ENCODE results near the gene GPR26.
"Not testable (repeated sequence)": the region's sequence is repeated elsewhere in the genome, so short reads cannot be mapped to it uniquely, and the experiment has no call there.

Gene GPR26

DNA sequence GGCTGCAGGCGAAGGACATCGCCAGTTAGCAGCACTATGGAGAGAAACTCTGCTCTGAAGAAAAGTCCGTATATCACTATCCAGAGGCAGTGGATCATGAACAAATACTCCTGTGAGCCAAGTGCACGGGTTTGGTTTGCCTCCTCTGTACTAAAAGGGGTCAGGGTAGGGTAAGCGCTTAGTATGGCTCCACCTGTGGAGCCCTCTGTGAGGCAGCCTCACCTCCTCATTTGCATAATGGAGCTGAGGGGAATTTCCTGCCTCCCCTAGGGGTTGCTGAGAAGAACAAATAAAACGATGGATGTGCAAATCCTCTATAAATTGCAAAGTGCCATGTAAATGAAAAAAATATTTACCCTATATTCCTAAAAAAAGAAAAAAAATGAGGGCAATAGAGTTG lies 63.4 kb downstream of the GPR26 start:
- Histone ChIP-seq H3K36me3 (ENCODE audit: control insufficient read depth in 2 of 2, insufficient read depth in 2 of 2, low read length in 2 of 2) (no peaks in the 10 kb centered on the region), H3K9ac (ENCODE audit: low read length in 2 of 2) (no peak overlapping the region), H3K4me3 (ENCODE audit: low read length in 2 of 2) (no peak overlapping the region), H3K27me3 (ENCODE audit: control insufficient read depth in 1 of 2, insufficient read depth in 2 of 2, low read length in 2 of 2) (no peaks in the 10 kb centered on the region), H3K9me3 (ENCODE audit: control insufficient read depth in 2 of 2, low read length in 2 of 2) (no peaks in the 10 kb centered on the region), H3K27ac (ENCODE audit: low read length) (no peak overlapping the region), H3K4me1 (ENCODE audit: control insufficient read depth, insufficient read depth, low read length) (no peaks in the 10 kb centered on the region)

DNA sequence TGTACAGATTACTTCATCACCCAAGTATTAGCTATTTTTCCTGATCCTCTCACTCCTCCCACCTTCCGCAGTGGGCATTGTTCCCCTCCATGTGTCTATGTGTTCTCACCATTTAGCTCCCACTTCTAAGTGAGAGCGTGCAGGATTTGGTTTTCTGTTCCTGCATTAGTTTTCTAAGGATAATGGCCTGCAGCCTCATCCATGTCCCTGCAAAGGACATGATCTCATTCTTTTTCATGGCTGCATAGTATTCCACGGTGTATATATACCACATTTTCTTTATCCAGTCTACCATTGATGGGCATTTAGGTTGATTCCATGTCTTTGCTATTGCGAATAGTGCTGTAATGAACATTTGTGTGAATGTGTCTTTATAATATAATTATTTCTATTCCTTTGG lies 70.8 kb downstream of the GPR26 start:
- not testable (repeated sequence) for H3K9ac ChIP-seq (ENCODE audit: low read length in 2 of 2); H3K4me1 ChIP-seq (ENCODE audit: control insufficient read depth, insufficient read depth, low read length); H3K4me3 ChIP-seq (ENCODE audit: low read length in 2 of 2); H3K36me3 ChIP-seq (ENCODE audit: control insufficient read depth in 2 of 2, insufficient read depth in 2 of 2, low read length in 2 of 2); H3K27ac ChIP-seq (ENCODE audit: low read length); H3K27me3 ChIP-seq (ENCODE audit: control insufficient read depth in 1 of 2, insufficient read depth in 2 of 2, low read length in 2 of 2); H3K9me3 ChIP-seq (ENCODE audit: control insufficient read depth in 2 of 2, low read length in 2 of 2)

DNA sequence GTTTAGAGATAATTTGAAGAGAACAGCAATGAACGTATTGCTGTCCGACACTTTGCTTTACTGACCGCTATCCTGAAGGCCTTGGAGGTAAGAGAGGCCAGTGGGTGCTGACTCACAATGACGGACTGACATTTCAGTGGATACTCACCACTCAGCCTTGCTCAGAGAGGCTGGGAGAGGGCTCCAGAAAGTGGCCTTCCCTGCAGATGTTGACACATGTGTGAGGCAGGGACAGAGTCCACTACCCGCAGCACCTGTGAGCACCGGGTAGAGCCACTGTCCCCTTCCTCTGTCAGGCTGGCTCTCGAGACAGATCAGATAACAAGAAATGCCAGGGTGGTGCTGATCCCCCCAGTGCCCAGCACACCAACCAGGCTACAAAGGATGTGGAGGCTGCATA lies 75.0 kb downstream of the GPR26 start:
- Histone ChIP-seq H3K36me3 (ENCODE audit: control insufficient read depth in 2 of 2, insufficient read depth in 2 of 2, low read length in 2 of 2) (peaks cover 0 to under 1% of the 10 kb centered on the region in 2 donors), H3K4me1 (ENCODE audit: control insufficient read depth, insufficient read depth, low read length) (peaks cover 23% of the 10 kb centered on the region), H3K9me3 (ENCODE audit: control insufficient read depth in 2 of 2, low read length in 2 of 2) (no peaks in the 10 kb centered on the region), H3K4me3 (ENCODE audit: low read length in 2 of 2) (no peak overlapping the region), H3K27ac (ENCODE audit: low read length) (no peak overlapping the region), H3K9ac (ENCODE audit: low read length in 2 of 2) (no peak overlapping the region), H3K27me3 (ENCODE audit: control insufficient read depth in 1 of 2, insufficient read depth in 2 of 2, low read length in 2 of 2) (no peaks in the 10 kb centered on the region)

DNA sequence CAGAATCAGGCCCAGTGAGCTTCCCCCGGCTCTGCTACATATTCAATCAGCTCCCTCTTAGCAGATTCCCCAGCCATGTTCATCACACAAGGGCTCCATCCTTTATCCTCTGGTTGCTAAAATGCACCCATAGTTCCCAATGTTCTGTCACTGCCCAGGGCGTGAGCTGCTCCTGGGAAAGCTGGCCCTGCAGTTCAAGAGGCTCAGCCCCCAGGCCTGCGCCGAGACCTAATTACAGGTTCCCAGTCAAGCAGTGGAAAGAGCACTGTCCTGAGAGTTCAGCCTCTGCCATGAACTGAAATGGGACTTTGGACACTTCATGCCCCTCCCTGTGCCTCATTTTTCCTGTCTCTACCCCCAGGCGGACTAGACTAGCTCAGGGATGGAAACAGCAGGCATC lies 75.6 kb downstream of the GPR26 start:
- H3K4me1 ChIP-seq (ENCODE audit: control insufficient read depth, insufficient read depth, low read length), result peaks cover 29% of the 10 kb centered on the region
- no peak overlapping the region for H3K9ac ChIP-seq (ENCODE audit: low read length in 2 of 2)

DNA sequence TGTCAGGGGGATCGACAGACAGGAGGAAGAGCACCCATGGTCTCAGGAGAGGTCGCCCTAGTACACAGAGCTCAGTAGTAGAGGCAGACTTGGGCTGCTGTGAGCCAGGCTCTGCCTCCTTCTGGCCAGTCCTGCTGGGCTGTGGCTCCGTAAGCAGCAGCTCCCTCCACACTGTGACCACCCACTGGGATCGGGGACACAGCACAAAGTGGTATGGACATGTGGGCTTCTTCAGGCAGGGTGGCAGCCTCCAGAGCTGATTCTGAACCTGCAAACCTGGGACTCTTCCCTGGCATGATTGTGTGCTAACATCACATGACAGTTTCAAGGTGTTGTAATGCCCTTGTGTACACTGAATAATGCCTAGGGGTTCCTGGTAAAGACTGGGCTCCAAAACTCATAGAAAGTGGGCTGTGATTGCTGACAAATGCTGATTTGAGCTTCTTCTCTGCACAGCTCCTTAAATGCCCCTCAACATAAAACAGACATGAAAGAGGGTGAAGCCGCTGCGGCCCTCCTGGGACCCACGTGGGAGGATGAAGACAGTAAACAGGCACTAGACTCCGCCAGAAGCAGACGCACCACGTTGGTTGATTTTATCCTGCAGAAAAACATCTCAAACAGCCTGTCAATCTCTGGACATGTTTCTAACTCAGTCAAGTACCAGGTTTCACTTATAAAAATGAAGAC lies 76.7 kb downstream of the GPR26 start:
- peaks cover 29% of the 10 kb centered on the region for H3K4me1 ChIP-seq (ENCODE audit: control insufficient read depth, insufficient read depth, low read length)

More for the DNA sequence above, 75.6 kb downstream of the GPR26 start:
- Histone ChIP-seq H3K36me3 (ENCODE audit: control insufficient read depth in 2 of 2, insufficient read depth in 2 of 2, low read length in 2 of 2) (peaks cover 0 to 6% of the 10 kb centered on the region in 2 donors), H3K27me3 (ENCODE audit: control insufficient read depth in 1 of 2, insufficient read depth in 2 of 2, low read length in 2 of 2) (no peaks in the 10 kb centered on the region), H3K27ac (ENCODE audit: low read length) (no peak overlapping the region), H3K4me3 (ENCODE audit: low read length in 2 of 2) (no peak overlapping the region), H3K9me3 (ENCODE audit: control insufficient read depth in 2 of 2, low read length in 2 of 2) (no peaks in the 10 kb centered on the region)

DNA sequence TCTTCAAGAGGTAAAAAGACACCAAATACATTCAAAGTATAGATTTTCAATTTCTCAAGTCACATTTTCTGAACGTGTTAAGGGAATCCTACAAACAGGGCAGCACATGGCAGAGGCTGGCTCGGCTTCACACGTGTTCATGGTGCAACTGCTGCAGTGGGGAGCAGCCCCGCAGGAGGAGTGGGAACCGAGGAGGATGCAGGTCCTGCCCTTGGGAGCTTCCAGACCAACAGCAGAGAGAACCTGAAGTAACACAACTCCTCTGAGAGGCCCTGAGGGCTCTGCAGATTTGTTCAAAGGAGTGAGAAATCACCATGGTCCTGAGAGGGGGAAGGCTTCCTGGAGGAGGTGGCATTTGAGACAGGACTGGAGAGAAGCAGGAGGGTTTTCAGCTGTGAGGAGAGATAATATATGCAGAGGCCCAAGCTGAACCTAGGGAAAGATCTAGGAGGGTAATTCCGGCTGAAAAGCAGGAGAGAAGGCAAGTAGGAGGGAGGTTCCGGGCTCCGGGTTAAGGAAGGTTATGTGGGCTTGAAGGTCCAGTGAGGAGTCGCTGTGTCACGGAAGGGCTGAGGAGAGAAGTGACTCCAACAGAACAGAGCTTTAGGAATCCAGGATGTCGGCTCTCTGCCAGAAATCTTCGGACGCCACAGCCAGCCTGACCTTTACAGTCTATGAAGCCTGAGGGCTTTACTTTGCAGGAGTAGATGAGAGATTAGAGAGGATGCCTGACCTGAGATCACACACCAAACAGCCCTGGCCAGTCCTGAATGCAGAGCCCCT lies 77.5 kb downstream of the GPR26 start:
- H3K36me3 ChIP-seq (ENCODE audit: control insufficient read depth in 2 of 2, insufficient read depth in 2 of 2, low read length in 2 of 2), result peaks cover 2 to 15% of the 10 kb centered on the region in 2 donors
- no peaks in the 10 kb centered on the region for H3K9me3 ChIP-seq (ENCODE audit: control insufficient read depth in 2 of 2, low read length in 2 of 2)
- H3K4me1 ChIP-seq (ENCODE audit: control insufficient read depth, insufficient read depth, low read length), result peaks cover 29% of the 10 kb centered on the region
- H3K27me3 ChIP-seq (ENCODE audit: control insufficient read depth in 1 of 2, insufficient read depth in 2 of 2, low read length in 2 of 2), result no peaks in the 10 kb centered on the region
- H3K4me3 ChIP-seq (ENCODE audit: low read length in 2 of 2), result peak overlapping the region in 1 of 2 donors; percentile 3
- no peak overlapping the region for H3K9ac ChIP-seq (ENCODE audit: low read length in 2 of 2)
- peak overlapping the region; percentile 18 for H3K27ac ChIP-seq (ENCODE audit: low read length)

More for the DNA sequence above, 76.7 kb downstream of the GPR26 start:
- no peak overlapping the region for H3K9ac ChIP-seq (ENCODE audit: low read length in 2 of 2)
- no peak overlapping the region for H3K4me3 ChIP-seq (ENCODE audit: low read length in 2 of 2)
- peaks cover 0 to 9% of the 10 kb centered on the region in 2 donors for H3K36me3 ChIP-seq (ENCODE audit: control insufficient read depth in 2 of 2, insufficient read depth in 2 of 2, low read length in 2 of 2)
- H3K27me3 ChIP-seq (ENCODE audit: control insufficient read depth in 1 of 2, insufficient read depth in 2 of 2, low read length in 2 of 2), result no peaks in the 10 kb centered on the region
- H3K27ac ChIP-seq (ENCODE audit: low read length), result no peak overlapping the region
- H3K9me3 ChIP-seq (ENCODE audit: control insufficient read depth in 2 of 2, low read length in 2 of 2), result no peaks in the 10 kb centered on the region

DNA sequence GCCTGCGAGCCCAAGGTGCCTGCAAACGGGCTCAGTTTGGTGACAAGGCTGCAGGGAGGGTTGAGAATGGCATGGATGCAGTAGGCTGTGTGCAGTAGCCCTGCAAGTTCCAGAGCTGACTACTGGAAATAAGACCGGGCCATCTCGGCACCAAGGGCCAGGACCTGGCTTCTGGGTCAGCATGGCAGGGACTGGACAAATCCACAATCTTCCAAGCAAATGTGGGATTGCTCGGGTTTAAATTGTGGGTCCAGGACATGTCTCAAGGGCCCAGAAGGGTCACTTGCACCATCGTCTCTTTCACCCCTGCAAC lies 78.0 kb downstream of the GPR26 start:
- Histone ChIP-seq H3K36me3 (ENCODE audit: control insufficient read depth in 2 of 2, insufficient read depth in 2 of 2, low read length in 2 of 2) (peaks cover 5 to 20% of the 10 kb centered on the region in 2 donors), H3K27ac (ENCODE audit: low read length) (peak overlapping the region; percentile 18), H3K9ac (ENCODE audit: low read length in 2 of 2) (no peak overlapping the region), H3K4me3 (ENCODE audit: low read length in 2 of 2) (no peak overlapping the region), H3K27me3 (ENCODE audit: control insufficient read depth in 1 of 2, insufficient read depth in 2 of 2, low read length in 2 of 2) (no peaks in the 10 kb centered on the region), H3K4me1 (ENCODE audit: control insufficient read depth, insufficient read depth, low read length) (peaks cover 29% of the 10 kb centered on the region), H3K9me3 (ENCODE audit: control insufficient read depth in 2 of 2, low read length in 2 of 2) (no peaks in the 10 kb centered on the region)
